SK-N-MC (cell line): ENCODE data around the gene ITPR3.

Source experiments
- DNase-seq: peaks from one replicate; pipeline ENCODE4 v3.0.0-alpha.2; 2011; ENCODE audit warnings: low read depth, low spot score
- H3K27ac ChIP-seq: fragments of 200-600 bp; sonication (generic); 2 replicates; pipeline ENCODE4 v1.5.1; 2016; ENCODE audit warnings: mixed run types
- H3K36me3 ChIP-seq: fragments of 200-600 bp; sonication (generic); 2 replicates; pipeline ENCODE4 v1.6.1; 2017; ENCODE audit warnings: antibody characterized with exemption, low read length, mixed read lengths; ENCODE audit not compliant: insufficient read depth
- H3K4me3 ChIP-seq: fragments of 200-600 bp; sonication (generic); 2 replicates; pipeline ENCODE4 v1.5.1; 2016
- H3K9ac ChIP-seq: fragments of 200-600 bp; sonication (generic); 2 replicates; pipeline ENCODE4 v1.8.0; 2017; ENCODE audit warnings: mixed run types, mixed read lengths; ENCODE audit not compliant: insufficient read length
- H3K9me3 ChIP-seq: fragments of 200-600 bp; sonication (generic); 2 replicates; pipeline ENCODE4 v1.6.1; 2017; ENCODE audit warnings: low read depth, mild to moderate bottlenecking, antibody characterized with exemption, low read length, moderate library complexity, mixed read lengths
- EZH2 ChIP-seq: fragments of 200-600 bp; sonication (generic); IDR thresholded peaks from one replicate; pipeline ENCODE4 v1.6.1; 2017; ENCODE audit warnings: antibody characterized with exemption
- FOXP2 ChIP-seq: optimal IDR thresholded peaks from 2 replicates; pipeline ENCODE3; 2011; ENCODE audit warnings: mild to moderate bottlenecking, moderate library complexity; ENCODE audit not compliant: insufficient read depth; ENCODE audit errors: extremely low read length, control extremely low read depth
- POLR2AphosphoS5 ChIP-seq: IDR thresholded peaks from 2 replicates; pipeline ENCODE4 v1.6.1; 2012; ENCODE audit warnings: mild to moderate bottlenecking, low read depth, low read length, borderline replicate concordance

Gene ITPR3

DNA sequence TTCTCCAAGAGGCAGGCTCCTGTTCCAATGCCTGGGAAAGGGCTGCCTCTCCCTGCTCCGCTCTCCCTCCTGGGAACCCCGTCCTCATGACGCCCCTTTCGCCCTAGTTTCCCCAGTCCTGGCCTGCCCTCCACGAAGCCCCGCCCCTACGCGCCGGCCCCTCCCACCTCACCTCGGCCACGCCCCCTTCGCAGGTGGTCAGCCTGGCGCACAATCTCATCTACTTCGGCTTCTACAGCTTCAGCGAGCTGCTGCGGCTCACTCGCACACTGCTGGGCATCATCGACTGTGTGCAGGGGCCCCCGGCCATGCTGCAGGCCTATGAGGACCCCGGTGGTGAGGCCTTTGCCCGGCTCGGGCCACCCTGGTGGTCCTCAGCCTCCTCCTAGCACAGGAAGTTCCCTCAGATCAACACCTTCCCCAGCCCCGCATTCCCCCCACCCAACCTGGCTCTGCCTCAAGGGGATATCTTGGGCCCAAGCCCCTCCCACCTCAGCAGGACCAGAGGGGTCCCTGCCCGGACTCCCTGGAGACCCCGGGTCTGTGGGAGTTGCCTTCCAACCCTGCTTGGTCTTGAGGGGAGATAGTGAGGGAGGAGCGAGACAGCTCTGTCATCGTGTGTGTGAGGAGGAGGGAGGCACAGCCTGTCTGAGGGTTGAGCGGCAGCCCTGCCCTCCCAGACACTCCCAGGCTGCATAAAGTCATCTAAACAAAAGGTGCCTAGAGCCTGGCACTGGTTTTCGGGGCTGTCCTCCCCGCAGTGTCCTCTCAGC lies 50.0 kb downstream of the ITPR3 start:
- Histone ChIP-seq H3K27ac (no peak overlapping the region), H3K4me3 (no peak overlapping the region), H3K36me3 (peaks cover 41% of the 10 kb centered on the region; the same call in 1 of the 2 replicates), H3K9ac (no peak overlapping the region), H3K9me3 (no peaks in the 10 kb centered on the region)
- no peak for DNase-seq
- TF ChIP-seq EZH2 (no peak), POLR2AphosphoS5 (no peak), FOXP2 (no peak)

DNA sequence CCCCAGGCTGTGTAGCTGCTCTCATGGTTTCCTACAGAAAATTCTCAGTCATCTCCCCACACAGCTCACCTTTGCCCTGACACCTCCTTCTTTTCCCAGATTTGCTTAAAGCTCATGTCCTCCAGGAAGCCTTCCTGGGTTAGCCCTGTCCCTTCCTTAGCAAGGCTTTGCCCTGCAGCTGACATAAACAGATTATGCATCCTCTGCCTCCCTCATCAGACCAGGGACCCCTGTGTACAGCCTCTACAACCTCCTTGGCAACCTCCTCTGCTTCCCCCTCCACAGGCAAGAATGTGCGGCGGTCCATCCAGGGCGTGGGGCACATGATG lies 50.6 kb downstream of the ITPR3 start:
- Histone ChIP-seq H3K9me3 (no peaks in the 10 kb centered on the region), H3K36me3 (peaks cover 43% of the 10 kb centered on the region; the same call in 1 of the 2 replicates), H3K27ac (no peak overlapping the region), H3K9ac (no peak overlapping the region), H3K4me3 (no peak overlapping the region)
- TF ChIP-seq POLR2AphosphoS5 (no peak), FOXP2 (no peak), EZH2 (no peak)
- no peak for DNase-seq

DNA sequence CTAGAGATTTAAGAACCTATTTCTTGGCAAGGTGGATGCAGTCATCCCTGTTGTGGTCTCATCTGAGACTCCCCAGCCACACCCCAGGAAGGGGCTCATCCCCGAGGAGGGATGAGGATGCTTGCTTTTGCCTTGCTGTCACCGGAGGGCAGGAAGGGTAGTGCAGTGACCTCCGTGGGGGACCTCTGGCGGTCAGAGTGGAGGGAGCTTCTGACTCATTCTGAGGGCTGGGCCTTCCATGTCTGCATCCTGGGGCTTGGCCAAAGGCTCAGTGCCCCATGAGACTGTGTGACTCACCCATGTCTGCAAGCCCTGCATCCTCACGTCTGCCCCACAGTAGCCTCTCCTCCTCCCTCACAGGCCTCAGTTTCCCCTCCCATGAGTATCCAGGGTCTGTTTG lies 51.7 kb downstream of the ITPR3 start:
- Histone ChIP-seq H3K9ac (no peak overlapping the region), H3K9me3 (no peaks in the 10 kb centered on the region), H3K27ac (no peak overlapping the region), H3K4me3 (no peak overlapping the region), H3K36me3 (peaks cover 43% of the 10 kb centered on the region; the same call in 1 of the 2 replicates)
- no peak for DNase-seq
- no peak for TF ChIP-seq FOXP2
- TF ChIP-seq EZH2, result no peak

DNA sequence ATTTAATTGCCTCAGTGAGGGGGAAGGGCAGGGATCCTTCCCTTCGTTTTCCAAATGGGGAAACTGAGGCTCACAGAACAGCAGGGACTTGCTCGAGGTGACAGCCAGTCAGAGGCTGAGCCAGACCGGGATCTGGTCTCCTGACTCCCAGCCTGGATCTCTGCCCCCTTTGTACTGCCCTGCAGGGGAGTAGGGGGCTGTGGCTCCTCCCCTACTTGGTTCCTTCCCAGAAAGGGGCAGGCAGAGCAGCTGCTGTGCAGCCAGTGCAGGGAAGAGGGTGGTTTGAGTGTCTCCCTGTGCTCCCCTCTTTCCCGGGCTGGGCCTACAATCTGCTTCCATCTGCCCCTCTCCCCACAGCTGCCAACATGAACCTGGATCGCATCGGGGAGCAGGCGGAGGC lies 52.7 kb downstream of the ITPR3 start:
- no peaks in the 10 kb centered on the region for H3K9me3 ChIP-seq
- H3K36me3 ChIP-seq, result peaks cover 43% of the 10 kb centered on the region; the same call in 1 of the 2 replicates
- H3K4me3 ChIP-seq, result no peak overlapping the region
- TF ChIP-seq POLR2AphosphoS5, result no peak
- no peak for TF ChIP-seq FOXP2
- TF ChIP-seq EZH2, result no peak
- H3K27ac ChIP-seq, result no peak overlapping the region
- H3K9ac ChIP-seq, result no peak overlapping the region
- DNase-seq, result no peak

DNA sequence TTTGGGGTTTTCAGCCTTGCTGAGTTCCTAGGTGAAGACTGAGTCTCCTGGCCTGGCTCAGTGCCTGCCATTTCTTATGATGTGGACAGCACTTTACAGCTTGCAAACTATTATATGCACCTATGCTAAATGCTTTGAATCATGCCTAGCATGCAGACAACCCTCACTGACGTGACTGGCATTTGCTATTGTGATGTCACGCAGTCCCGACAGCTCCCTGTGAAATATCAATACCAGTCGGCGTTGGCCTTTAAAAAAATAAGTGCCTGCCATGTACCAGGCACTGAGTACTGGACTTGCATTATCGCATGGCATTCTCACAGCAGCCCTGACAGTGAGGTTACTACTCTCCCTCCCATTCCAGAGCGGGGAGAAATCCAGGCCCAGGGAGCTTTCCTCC lies 54.8 kb downstream of the ITPR3 start:
- H3K27ac ChIP-seq, result no peak overlapping the region

DNA sequence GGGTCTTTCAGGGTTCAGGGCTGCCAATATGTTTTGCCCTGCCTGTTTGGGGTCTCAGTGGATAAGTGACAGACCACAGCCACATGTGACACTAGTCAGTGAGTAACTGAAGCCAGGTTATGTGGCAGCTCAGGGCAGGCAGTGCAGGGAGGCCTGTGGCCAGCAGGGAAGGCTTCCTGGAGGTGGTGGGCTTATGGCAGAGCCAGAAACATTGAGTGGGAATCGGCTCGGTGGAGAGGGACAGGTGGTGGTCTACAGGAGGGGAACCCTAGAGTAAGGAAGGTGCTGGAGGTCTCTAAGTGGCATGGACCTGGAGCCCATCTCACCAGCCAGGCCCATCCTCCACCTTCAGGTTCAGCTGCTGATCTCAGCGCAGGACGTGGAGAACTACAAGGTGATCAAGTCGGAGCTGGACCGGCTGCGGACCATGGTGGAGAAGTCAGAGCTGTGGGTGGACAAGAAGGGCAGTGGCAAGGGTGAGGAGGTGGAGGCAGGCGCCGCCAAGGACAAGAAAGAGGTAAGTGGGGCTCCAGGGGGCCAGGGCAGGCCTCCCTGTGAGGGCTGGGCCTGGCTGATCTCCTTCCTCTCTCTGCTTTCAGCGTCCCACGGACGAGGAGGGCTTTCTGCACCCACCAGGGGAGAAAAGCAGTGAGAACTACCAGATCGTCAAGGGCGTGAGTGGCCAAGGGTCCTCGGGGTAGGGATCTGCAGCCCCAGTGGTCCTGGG lies 55.5 kb downstream of the ITPR3 start:
- Histone ChIP-seq H3K27ac (no peak overlapping the region), H3K9ac (no peak overlapping the region), H3K4me3 (no peak overlapping the region), H3K9me3 (no peaks in the 10 kb centered on the region), H3K36me3 (peaks cover 39% of the 10 kb centered on the region; the same call in 1 of the 2 replicates)
- no peak for TF ChIP-seq EZH2
- no peak for TF ChIP-seq FOXP2
- TF ChIP-seq POLR2AphosphoS5, result no peak
- no peak for DNase-seq

More for the DNA sequence above, 54.8 kb downstream of the ITPR3 start:
- no peak for TF ChIP-seq EZH2
- TF ChIP-seq FOXP2, result no peak
- TF ChIP-seq POLR2AphosphoS5, result no peak
- Histone ChIP-seq H3K4me3 (no peak overlapping the region), H3K36me3 (peaks cover 43% of the 10 kb centered on the region; the same call in 1 of the 2 replicates), H3K9ac (no peak overlapping the region), H3K9me3 (no peaks in the 10 kb centered on the region)
- DNase-seq, result no peak

DNA sequence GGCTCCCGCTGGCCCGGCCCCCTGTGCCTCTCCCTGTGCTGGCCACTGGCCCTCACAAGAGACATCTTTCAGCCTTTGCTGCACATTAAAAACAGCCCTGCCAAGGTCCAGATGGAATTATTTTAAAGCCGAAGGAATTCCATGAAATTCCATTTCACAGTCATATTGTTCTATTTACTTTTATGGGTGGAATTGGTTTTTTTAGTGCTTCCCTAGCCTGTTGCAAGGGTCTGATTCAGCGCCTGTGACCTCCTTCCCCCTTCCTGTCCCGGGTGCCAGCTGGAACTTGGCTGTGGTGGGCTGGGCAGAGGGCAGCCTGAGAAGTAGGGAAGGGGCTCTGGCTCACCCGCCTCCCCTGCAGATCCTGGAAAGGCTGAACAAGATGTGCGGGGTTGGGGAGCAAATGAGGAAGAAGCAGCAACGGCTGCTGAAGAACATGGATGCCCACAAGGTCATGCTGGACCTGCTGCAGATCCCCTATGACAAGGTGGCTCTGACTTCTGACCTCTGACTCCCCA lies 56.1 kb downstream of the ITPR3 start:
- Histone ChIP-seq H3K9ac (no peak overlapping the region), H3K36me3 (peaks cover 35% of the 10 kb centered on the region; the same call in 1 of the 2 replicates), H3K9me3 (no peaks in the 10 kb centered on the region), H3K27ac (no peak overlapping the region), H3K4me3 (no peak overlapping the region)
- DNase-seq, result no peak
- TF ChIP-seq FOXP2, result no peak
- no peak for TF ChIP-seq EZH2
- TF ChIP-seq POLR2AphosphoS5, result no peak

DNA sequence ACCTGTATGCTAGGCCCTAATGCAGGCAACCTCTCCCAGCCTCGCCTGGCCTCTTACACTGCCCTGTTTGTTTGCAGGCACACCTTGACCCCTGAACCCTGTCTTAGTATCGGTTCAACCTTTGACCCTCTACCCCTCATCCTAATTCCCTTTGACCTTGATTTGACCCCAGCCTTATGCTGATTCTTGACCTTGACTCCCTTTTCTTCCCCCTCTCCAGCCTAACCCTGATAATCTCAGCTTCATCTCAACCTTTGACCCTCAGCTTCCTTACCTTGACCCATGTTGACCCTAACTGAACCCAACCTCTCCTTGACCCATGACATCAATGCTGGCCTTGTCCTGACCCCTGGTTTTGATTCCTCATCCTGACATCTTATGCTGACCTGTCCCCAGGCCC lies 56.6 kb downstream of the ITPR3 start:
- H3K4me3 ChIP-seq, result no peak overlapping the region
- no peak for TF ChIP-seq FOXP2
- no peak for DNase-seq
- H3K9me3 ChIP-seq, result no peaks in the 10 kb centered on the region
- H3K36me3 ChIP-seq, result peaks cover 33% of the 10 kb centered on the region; the same call in 1 of the 2 replicates
- no peak overlapping the region for H3K27ac ChIP-seq
- H3K9ac ChIP-seq, result no peak overlapping the region
